ENCODE measurements around the gene LYZL2. TPM values are rescaled to one million over a fixed set of nuclear protein-coding genes. Genes with fewer than 3 reads are reported as not detected.
"Not testable (repeated sequence)": the region's sequence is repeated elsewhere in the genome, so short reads cannot be mapped to it uniquely, and the experiment has no call there.

Gene LYZL2
- total and polyA plus RNA-seq, 2 of the 8 experiments (the other 6 are each of a cell fraction or from before 2014, with no cell fraction given), result not detected

- TF ChIP-seq CEBPB (IDR thresholded peaks at IDR 0.05; ENCODE audit: low read depth, low read length) (no peak), JUN (IDR thresholded peaks at IDR 0.05; ENCODE audit: low read depth, low read length) (no peak), KDM5A (IDR thresholded peaks at IDR 0.05; ENCODE audit: low read length) (no peak), TAF7 (optimal IDR thresholded peaks at IDR 0.05; ENCODE audit: borderline replicate concordance, low read depth, low read length) (no peak), CTCF (IDR thresholded peaks at IDR 0.05; ENCODE audit: control extremely low read depth in 1 of 3, insufficient read depth in 1 of 3, low read depth in 1 of 3, low read length in 3 of 3) (no peak), SUZ12 (IDR thresholded peaks at IDR 0.05; ENCODE audit: low read length) (no peak)
These were observed 35.5 kb downstream of the LYZL2 start (continued) for GRCh38 chr10:30594077-30594476.

- peaks cover 7 to 37% (median 18%) of the 10 kb centered on the region in 4 experiments for H3K27me3 ChIP-seq (replicated peaks in 1 of 4; ENCODE audit: control insufficient read depth in 3 of 4, extremely low read depth in 1 of 4, insufficient read depth in 3 of 4, low read length in 3 of 4)
- H3K36me3 ChIP-seq (ENCODE audit: control insufficient read depth in 2 of 4, insufficient read depth in 4 of 4, low read length in 3 of 4); H3K18ac ChIP-seq (ENCODE audit: extremely low read depth, low read length); H3K79me2 ChIP-seq (ENCODE audit: control insufficient read depth in 1 of 2, insufficient read depth in 2 of 2, low read length in 2 of 2); H4K91ac ChIP-seq (replicated peaks; ENCODE audit: insufficient read length, low read length); H2BK120ac ChIP-seq (replicated peaks; ENCODE audit: low read depth, low read length); H3K4me2 ChIP-seq (ENCODE audit: insufficient read depth in 1 of 2, low read depth in 2 of 2, low read length in 2 of 2); H2BK20ac ChIP-seq (ENCODE audit: low read length); H4K5ac ChIP-seq (ENCODE audit: insufficient read length, low read depth, low read length); H3K79me1 ChIP-seq (ENCODE audit: low read depth, low read length); H2AFZ ChIP-seq (ENCODE audit: low read length); H3K14ac ChIP-seq (ENCODE audit: insufficient read length); POLR2A ChIA-PET (ENCODE audit: partially characterized antibody); H3K23ac ChIP-seq (ENCODE audit: insufficient read length); DNase-seq (ENCODE audit: low read depth in 1 of 2, low spot score in 2 of 2); H2BK12ac ChIP-seq (ENCODE audit: low read depth, low read length); H2BK15ac ChIP-seq (ENCODE audit: low read length); H3K27ac ChIP-seq (ENCODE audit: low read depth, low read length); H2BK5ac ChIP-seq (ENCODE audit: low read depth, low read length); H3K4me1 ChIP-seq (replicated peaks in 1 of 4; ENCODE audit: control insufficient read depth in 3 of 4, insufficient read depth in 4 of 4, low read length in 3 of 4); H3K56ac ChIP-seq (replicated peaks; ENCODE audit: insufficient read length, low read depth, low read length); H3K23me2 ChIP-seq (ENCODE audit: low read depth, low read length); H4K8ac ChIP-seq (ENCODE audit: extremely low read depth, insufficient read depth, low read length); H3K4me3 ChIP-seq (ENCODE audit: extremely low read depth in 1 of 4, insufficient read depth in 2 of 4, low read depth in 3 of 4, low read length in 4 of 4); H3K4ac ChIP-seq (replicated peaks; ENCODE audit: insufficient read length, low read depth, low read length); H4K20me1 ChIP-seq (replicated peaks in 1 of 2; ENCODE audit: control insufficient read depth in 1 of 2, insufficient read depth in 2 of 2, low read length in 2 of 2); H2AK5ac ChIP-seq (ENCODE audit: low read depth, low read length); H3K9ac ChIP-seq (replicated peaks in 1 of 4; ENCODE audit: extremely low read depth in 1 of 4, low read depth in 3 of 4, low read length in 3 of 4); FAIRE-seq; H3K9me3 ChIP-seq (ENCODE audit: insufficient read depth in 2 of 2, low read depth in 1 of 2, low read length in 1 of 2): not testable (repeated sequence)
- CTCF ChIA-PET (ENCODE audit: partially characterized antibody), result interaction anchor here (1.0 to 8.7 kb wide), 7 partner anchors 9 to 233 kb away, joined by 3 to 129 read pairs (median 9); no protein-coding TSS in a partner anchor
- WGBS, 2 experiments (ENCODE audit: extremely low coverage in 1 of 2, insufficient coverage in 1 of 2, insufficient read length in 1 of 2, insufficient replicate concordance in 2 of 2, low coverage in 1 of 2, low lambda C conversion rate in 2 of 2, missing lambda C conversion rate in 1 of 2), result 73% methylated on average over 3 of the region's 3 CpGs; no CpG with 5 or more reads in 1 of the 2 experiments
These were observed 36.8 kb downstream of the LYZL2 start for GRCh38 chr10:30592770-30593169.
